Measurements from ENCODE around the gene PLXNA1.

Gene PLXNA1

DNA sequence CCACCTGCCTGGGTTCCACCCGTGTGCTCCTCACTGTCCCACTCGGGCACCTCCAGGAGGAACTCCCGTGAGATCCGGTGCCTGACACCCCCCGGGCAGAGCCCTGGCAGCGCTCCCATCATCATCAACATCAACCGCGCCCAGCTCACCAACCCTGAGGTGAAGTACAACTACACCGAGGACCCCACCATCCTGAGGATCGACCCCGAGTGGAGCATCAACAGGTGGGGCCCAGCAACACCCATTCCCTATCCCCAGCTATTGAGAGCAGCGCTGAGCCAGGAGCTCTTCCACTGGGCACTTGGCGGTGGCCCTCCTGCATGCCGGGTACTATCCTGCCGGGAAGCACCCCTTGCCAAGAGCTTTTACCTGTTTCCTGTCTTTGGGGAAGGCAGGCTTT lies 33.5 kb downstream of the PLXNA1 start:
- ChIA-PET POLR2A (no interaction called here), CTCF (interaction anchor here (1.0 kb wide), 1 partner anchor 496 kb away, joined by 3 read pairs; no protein-coding TSS in a partner anchor)
- no peak for DNase-seq (ENCODE audit: low read depth, low spot score)
- no peak overlapping the region for H3K4me3 ChIP-seq (ENCODE audit: low read depth, low read length)
- no peak for TF ChIP-seq CTCF (IDR thresholded peaks at IDR 0.05; ENCODE audit: insufficient read depth, low read length, missing control alignments)

- TF ChIP-seq CTCF (IDR thresholded peaks at IDR 0.05; ENCODE audit: insufficient read depth, low read length, missing control alignments), result no peak
- ChIA-PET POLR2A (no interaction called here), CTCF (interaction anchor here (1.0 kb wide), 1 partner anchor 497 kb away, joined by 3 read pairs; no protein-coding TSS in a partner anchor)
- no peak for DNase-seq (ENCODE audit: low read depth, low spot score)
- no peak overlapping the region for H3K4me3 ChIP-seq (ENCODE audit: low read depth, low read length)
Observed at GRCh38 chr3:127017229-127017628, 34.3 kb downstream of the PLXNA1 start.

GRCh38 chr3:127017781-127018180 lies 34.9 kb downstream of the PLXNA1 start:
- H3K4me3 ChIP-seq (ENCODE audit: low read depth, low read length), result no peak overlapping the region
- DNase-seq (ENCODE audit: low read depth, low spot score), result no peak
- POLR2A ChIA-PET, result no interaction called here
- no peak for TF ChIP-seq CTCF (IDR thresholded peaks at IDR 0.05; ENCODE audit: insufficient read depth, low read length, missing control alignments)
- CTCF ChIA-PET, result interaction anchor here (1.9 to 5.3 kb wide), 2 partner anchors 265 to 338 kb away, joined by 5 to 29 read pairs; no protein-coding TSS in a partner anchor

- DNase-seq (ENCODE audit: low read depth, low spot score), result no peak
- TF ChIP-seq CTCF (IDR thresholded peaks at IDR 0.05; ENCODE audit: insufficient read depth, low read length, missing control alignments), result no peak
- no peak overlapping the region for H3K4me3 ChIP-seq (ENCODE audit: low read depth, low read length)
- ChIA-PET POLR2A (interaction anchor here (1.1 kb wide), 1 partner anchor 16 kb away, joined by 3 read pairs; no protein-coding TSS in a partner anchor), CTCF (interaction anchor here (1.9 to 5.3 kb wide), 2 partner anchors 266 to 339 kb away, joined by 5 to 29 read pairs; no protein-coding TSS in a partner anchor)
Observed at GRCh38 chr3:127018306-127018828, 35.5 kb downstream of the PLXNA1 start.

- ChIA-PET CTCF (interaction anchor here (0.9 to 5.3 kb wide), 3 partner anchors 37 to 340 kb away, joined by 3 to 29 read pairs (median 5); partner anchors contain the start of gene PLXNA1), POLR2A (interaction anchor here (0.7 to 1.1 kb wide), 2 partner anchors 15 to 17 kb away, joined by 3 read pairs; no protein-coding TSS in a partner anchor)
- DNase-seq (ENCODE audit: low read depth, low spot score), result no peak
- no peak overlapping the region for H3K4me3 ChIP-seq (ENCODE audit: low read depth, low read length)
- TF ChIP-seq CTCF (IDR thresholded peaks at IDR 0.05; ENCODE audit: insufficient read depth, low read length, missing control alignments), result no peak
Observed at GRCh38 chr3:127019449-127019848, 36.5 kb downstream of the PLXNA1 start.

DNA sequence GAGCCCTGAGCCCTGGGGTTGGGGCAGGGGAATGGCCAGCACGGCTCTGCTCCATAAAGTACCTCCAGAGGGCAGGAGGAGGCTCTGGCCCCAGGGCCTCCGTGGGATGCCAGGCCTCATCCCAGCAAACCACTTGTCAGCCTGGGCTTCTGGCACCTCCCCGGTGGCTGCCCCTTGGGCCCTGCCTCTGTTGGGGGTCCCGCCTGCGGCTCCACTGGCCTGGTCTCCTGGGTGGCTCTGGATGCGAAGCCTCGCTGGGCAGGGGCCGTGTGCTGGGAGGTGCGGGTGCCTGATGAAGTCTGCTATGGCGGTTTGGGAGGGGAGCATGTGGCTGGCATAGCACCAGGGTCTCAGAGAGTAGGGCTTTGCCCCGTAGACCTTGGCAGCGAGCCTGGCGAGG lies 37.6 kb downstream of the PLXNA1 start:
- no peak for DNase-seq (ENCODE audit: low read depth, low spot score)

More for the DNA sequence above, 37.6 kb downstream of the PLXNA1 start:
- no peak overlapping the region for H3K4me3 ChIP-seq (ENCODE audit: low read depth, low read length)
- TF ChIP-seq CTCF (IDR thresholded peaks at IDR 0.05; ENCODE audit: insufficient read depth, low read length, missing control alignments), result no peak
- ChIA-PET CTCF (interaction anchor here (0.9 to 5.3 kb wide), 2 partner anchors 38 to 268 kb away, joined by 3 to 29 read pairs; partner anchors contain the start of gene PLXNA1), POLR2A (no interaction called here)
